SK-N-SH (cell line): Measurements from ENCODE around the gene KIAA0513. TPM values are rescaled to one million over a fixed set of nuclear protein-coding genes. Genes with fewer than 3 reads are reported as not detected.

Experiments used
- CTCF ChIA-PET: fragments of 300-600, 350-600 bp; formaldehyde crosslinking; extraction: SDS; loops from one replicate; lab custom pipeline; 2021; lab: Yijun Ruan, JAX
- POLR2A ChIA-PET: fragments of 350-600 bp; sonication (Branson Sonifier 250); formaldehyde crosslinking; extraction: SDS; loops from one replicate; lab custom pipeline; 2020; ENCODE audit warnings: antibody characterized with exemption, inconsistent platforms; lab: Yijun Ruan, JAX
- DNase-seq: peaks from one replicate; pipeline ENCODE4 v3.0.0; 2012
- H2AFZ ChIP-seq: fragments of 200-600 bp; sonication (generic); 2 replicates; pipeline ENCODE4 v1.8.1; 2016; ENCODE audit warnings: antibody characterized with exemption, mild to moderate bottlenecking, low read depth
- H3F3A ChIP-seq: fragments of 200-600 bp; sonication (generic); replicated peaks from 2 replicates; pipeline ENCODE3; 2016; ENCODE audit warnings: antibody characterized with exemption, mild to moderate bottlenecking; ENCODE audit not compliant: insufficient read depth
- H3K27ac ChIP-seq, 2 experiments: fragments of 200-500 bp in 1 of 2; fragments of 200-600 bp in 1 of 2; sonication (Bioruptor generic) in 1 of 2; sonication (generic), shearing (Covaris generic) in 1 of 2; 2 replicates each; pipeline versions ENCODE4 v1.5.1 to v1.6.1; 2014 to 2016; ENCODE audit warnings: low read depth in 2 of 2, inconsistent platforms in 1 of 2, low read length in 1 of 2, mild to moderate bottlenecking in 1 of 2, mixed read lengths in 1 of 2
- H3K27me3 ChIP-seq: fragments of 200-600 bp; sonication (generic), shearing (Covaris generic); 2 replicates; pipeline ENCODE4 v1.6.1; 2016; ENCODE audit warnings: mixed run types; ENCODE audit not compliant: insufficient read depth
- H3K36me3 ChIP-seq, 2 experiments: fragments of 200-500 bp in 1 of 2; fragments of 200-600 bp in 1 of 2; sonication (Bioruptor generic) in 1 of 2; sonication (generic) in 1 of 2; replicated peaks in 1 of 2; 2 replicates each; pipeline versions ENCODE3 to v1.5.1; 2014 to 2016; ENCODE audit warnings: low read length in 1 of 2, mild to moderate bottlenecking in 1 of 2; ENCODE audit not compliant: insufficient read depth in 2 of 2, control insufficient read depth in 1 of 2
- H3K4me1 ChIP-seq, 2 experiments: fragments of 200-500 bp in 1 of 2; fragments of 200-600 bp in 1 of 2; sonication (Bioruptor generic) in 1 of 2; sonication (generic), shearing (Covaris generic) in 1 of 2; 2 replicates each; pipeline versions ENCODE4 v1.5.1 to v1.6.1; 2014 to 2016; ENCODE audit warnings: low read depth in 1 of 2, low read length in 1 of 2, mixed run types in 1 of 2; ENCODE audit not compliant: insufficient read depth in 2 of 2, control insufficient read depth in 1 of 2
- H3K4me2 ChIP-seq: fragments of 200-600 bp; sonication (generic), shearing (Covaris generic); 2 replicates; pipeline ENCODE4 v1.6.1; 2017; ENCODE audit warnings: mixed run types
- H3K4me3 ChIP-seq, 2 experiments: fragments of 200-500 bp in 1 of 2; fragments of 200-600 bp in 1 of 2; sonication (Bioruptor generic) in 1 of 2; sonication (generic), shearing (Covaris generic) in 1 of 2; 2 replicates each; pipeline versions ENCODE4 v1.5.1 to v1.8.1; 2014 to 2016; ENCODE audit warnings: low read depth in 2 of 2, inconsistent platforms in 1 of 2, low read length in 1 of 2, mild to moderate bottlenecking in 1 of 2, mixed read lengths in 1 of 2, moderate library complexity in 1 of 2
- H3K79me2 ChIP-seq: fragments of 200-600 bp; sonication (generic); 2 replicates; pipeline ENCODE4 v1.8.1; 2017; ENCODE audit warnings: mild to moderate bottlenecking; ENCODE audit not compliant: insufficient read depth
- H3K9ac ChIP-seq: fragments of 200-600 bp; sonication (generic); 2 replicates; pipeline ENCODE4 v1.6.1; 2017; ENCODE audit warnings: mixed run types
- H3K9me2 ChIP-seq: fragments of 200-600 bp; sonication (generic); 2 replicates; pipeline ENCODE4 v1.6.1; 2017; ENCODE audit warnings: mixed run types
- H3K9me3 ChIP-seq: fragments of 200-600 bp; sonication (generic); 2 replicates; pipeline ENCODE4 v1.6.1; 2017; ENCODE audit warnings: mixed run types, mild to moderate bottlenecking, moderate library complexity
- H4K20me1 ChIP-seq: fragments of 200-600 bp; sonication (generic); 2 replicates; pipeline ENCODE4 v1.6.1; 2017; ENCODE audit warnings: mild to moderate bottlenecking, mixed run types; ENCODE audit not compliant: insufficient read depth
- CTCF ChIP-seq: fragments of 200-600 bp; sonication (generic); IDR thresholded peaks from 2 replicates; pipeline ENCODE4 v1.6.1; 2017; ENCODE audit warnings: antibody characterized with exemption, mild to moderate bottlenecking, moderate library complexity
- ELF1 ChIP-seq: IDR thresholded peaks from 2 replicates; pipeline ENCODE4 v1.4.0; 2012
- EZH2phosphoT487 ChIP-seq: fragments of 200-600 bp; sonication (generic); IDR thresholded peaks from 2 replicates; pipeline ENCODE4 v1.6.1; 2017; ENCODE audit warnings: low read depth, mixed run types, mild to moderate bottlenecking, antibody characterized with exemption, moderate library complexity, borderline replicate concordance
- FOSL2 ChIP-seq: IDR thresholded peaks from 2 replicates; pipeline ENCODE4 v1.4.0; 2012; ENCODE audit warnings: low read depth, mild to moderate bottlenecking, moderate library complexity, borderline replicate concordance
- FOXJ3 ChIP-seq: sonication (generic); formaldehyde crosslinking; IDR thresholded peaks from 2 replicates; pipeline ENCODE4 v1.5.1; 2020; ENCODE audit warnings: mild to moderate bottlenecking, missing genetic modification reagents
- GABPA ChIP-seq: IDR thresholded peaks from 2 replicates; pipeline ENCODE4 v1.4.0; 2012; ENCODE audit warnings: low read depth, mild to moderate bottlenecking
- MEF2A ChIP-seq: IDR thresholded peaks from 2 replicates; pipeline ENCODE4 v1.4.0; 2012; ENCODE audit warnings: low read depth, borderline replicate concordance
- MXI1 ChIP-seq: IDR thresholded peaks from 2 replicates; pipeline ENCODE4 v1.6.1; 2012; ENCODE audit warnings: mild to moderate bottlenecking, low read depth, low read length, improper control_type of control experiment
- NRF1 ChIP-seq: IDR thresholded peaks from 2 replicates; pipeline ENCODE4 v1.6.1; 2012; ENCODE audit warnings: low read depth, mild to moderate bottlenecking, low read length
- RAD21 ChIP-seq: IDR thresholded peaks from 2 replicates; pipeline ENCODE4 v1.6.1; 2012; ENCODE audit warnings: mild to moderate bottlenecking, low read length
- RCOR1 ChIP-seq: fragments of 150-350 bp; IDR thresholded peaks from 2 replicates; pipeline ENCODE4 v1.6.1; 2017; ENCODE audit warnings: antibody characterized with exemption, low read length
- RFX5 ChIP-seq: IDR thresholded peaks from 2 replicates; pipeline ENCODE4 v1.6.1; 2012; ENCODE audit warnings: mild to moderate bottlenecking, improper control_type of control experiment, low read length
- TAF1 ChIP-seq: IDR thresholded peaks from 2 replicates; pipeline ENCODE4 v1.6.1; 2012; ENCODE audit warnings: low read depth, mild to moderate bottlenecking, low read length, moderate library complexity, borderline replicate concordance
- TEAD4 ChIP-seq: IDR thresholded peaks from 2 replicates; pipeline ENCODE4 v1.4.0; 2012; ENCODE audit warnings: mild to moderate bottlenecking, borderline replicate concordance; ENCODE audit not compliant: insufficient read depth
- ZBTB33 ChIP-seq: IDR thresholded peaks from 2 replicates; pipeline ENCODE4 v1.4.0; 2012; ENCODE audit warnings: low read depth, borderline replicate concordance
- WGBS: methylation state at CpG from one replicate; pipeline ENCODE4 v1.1.6; 2017; ENCODE audit warnings: low lambda C conversion rate; 5-methylcytosine and 5-hydroxymethylcytosine counted together
- polyA plus RNA-seq, 3 experiments: library from polyadenylated mRNA; depleted of rRNA; stranded (reverse); fragments of >200 nt; gene quantifications; 2 replicates each; pipeline ENCODE4 v1.2.3, GENCODE V29; 2012
- TF ChIP-seq, protein P1 (sequence below): IDR thresholded peaks from 2 replicates; pipeline ENCODE4 v1.6.1; 2012; ENCODE audit warnings: mild to moderate bottlenecking, low read depth, low read length, moderate library complexity

KIAA0513 gene
- polyA plus RNA-seq, 1 of the 3 experiments (the other 2 are of a cell fraction), result 6.5 TPM

GRCh38 chr16:85132456-85133289 is 105.1 kb downstream of the KIAA0513 start:
- TF ChIP-seq TEAD4 (no peak), RFX5 (no peak), EZH2phosphoT487 (no peak), FOSL2 (no peak), FOXJ3 (CRISPR knock-in tag) (no peak), RCOR1 (no peak), ELF1 (no peak), NRF1 (no peak)
- no peak overlapping the region for H2AFZ ChIP-seq
- H3K9me2 ChIP-seq, result no peaks in the 10 kb centered on the region
- no peaks in the 10 kb centered on the region for H4K20me1 ChIP-seq
- ChIA-PET POLR2A (no interaction called here), CTCF (interaction anchor here (1.5 kb wide), 1 partner anchor 18 kb away, joined by 10 read pairs; no protein-coding TSS in a partner anchor)
- peaks cover 9 to 12% of the 10 kb centered on the region in 2 experiments for H3K4me1 ChIP-seq
- H3F3A ChIP-seq, result peaks cover 2% of the 10 kb centered on the region
- no peak overlapping the region for H3K4me3 ChIP-seq
- H3K4me2 ChIP-seq, result no peak overlapping the region
- no peaks in the 10 kb centered on the region for H3K9me3 ChIP-seq
- no peaks in the 10 kb centered on the region for H3K36me3 ChIP-seq
- WGBS, result 89% methylated on average over 17 of the region's 20 CpGs
- H3K79me2 ChIP-seq, result no peaks in the 10 kb centered on the region
- no peak overlapping the region for H3K27ac ChIP-seq
- DNase-seq, result no peak
- no peaks in the 10 kb centered on the region for H3K27me3 ChIP-seq
- H3K9ac ChIP-seq, result no peak overlapping the region

DNA sequence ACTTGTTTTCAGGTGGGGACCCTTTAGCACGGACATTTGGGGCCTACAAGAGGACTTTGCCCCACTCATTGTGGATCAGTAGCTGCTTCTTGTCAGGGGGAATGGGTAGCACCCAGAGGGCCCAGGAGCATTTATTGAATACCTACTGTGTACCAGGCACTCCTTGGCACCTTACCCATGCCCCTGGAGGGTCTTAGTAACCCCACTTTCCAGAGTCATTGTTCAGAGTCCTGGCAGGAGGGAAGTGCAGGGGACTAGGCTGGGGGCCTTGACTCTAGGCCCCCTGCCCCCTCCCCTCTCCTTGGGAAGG is 105.7 kb downstream of the KIAA0513 start:
- Histone ChIP-seq H3F3A (peaks cover 2% of the 10 kb centered on the region), H4K20me1 (no peaks in the 10 kb centered on the region), H3K27me3 (no peaks in the 10 kb centered on the region), H3K9ac (no peak overlapping the region), H3K4me3 (no peak overlapping the region), H3K9me2 (no peaks in the 10 kb centered on the region), H2AFZ (no peak overlapping the region), H3K4me1 (peaks cover 9 to 17% of the 10 kb centered on the region in 2 experiments), H3K36me3 (no peaks in the 10 kb centered on the region), H3K9me3 (no peaks in the 10 kb centered on the region), H3K4me2 (no peak overlapping the region), H3K79me2 (no peaks in the 10 kb centered on the region), H3K27ac (no peak overlapping the region)
- POLR2A ChIA-PET, result no interaction called here
- CTCF ChIA-PET, result no interaction called here
- DNase-seq, result no peak
- WGBS, result 100% methylated on average over 1 of the region's 1 CpG
- TF ChIP-seq NRF1, result no peak
- no peak for TF ChIP-seq MEF2A
- no peak for TF ChIP-seq MXI1
- TF ChIP-seq ZBTB33, result no peak
- TF ChIP-seq TAF1, result no peak
- TF ChIP-seq RCOR1, result no peak
- TF ChIP-seq, protein P1, sequence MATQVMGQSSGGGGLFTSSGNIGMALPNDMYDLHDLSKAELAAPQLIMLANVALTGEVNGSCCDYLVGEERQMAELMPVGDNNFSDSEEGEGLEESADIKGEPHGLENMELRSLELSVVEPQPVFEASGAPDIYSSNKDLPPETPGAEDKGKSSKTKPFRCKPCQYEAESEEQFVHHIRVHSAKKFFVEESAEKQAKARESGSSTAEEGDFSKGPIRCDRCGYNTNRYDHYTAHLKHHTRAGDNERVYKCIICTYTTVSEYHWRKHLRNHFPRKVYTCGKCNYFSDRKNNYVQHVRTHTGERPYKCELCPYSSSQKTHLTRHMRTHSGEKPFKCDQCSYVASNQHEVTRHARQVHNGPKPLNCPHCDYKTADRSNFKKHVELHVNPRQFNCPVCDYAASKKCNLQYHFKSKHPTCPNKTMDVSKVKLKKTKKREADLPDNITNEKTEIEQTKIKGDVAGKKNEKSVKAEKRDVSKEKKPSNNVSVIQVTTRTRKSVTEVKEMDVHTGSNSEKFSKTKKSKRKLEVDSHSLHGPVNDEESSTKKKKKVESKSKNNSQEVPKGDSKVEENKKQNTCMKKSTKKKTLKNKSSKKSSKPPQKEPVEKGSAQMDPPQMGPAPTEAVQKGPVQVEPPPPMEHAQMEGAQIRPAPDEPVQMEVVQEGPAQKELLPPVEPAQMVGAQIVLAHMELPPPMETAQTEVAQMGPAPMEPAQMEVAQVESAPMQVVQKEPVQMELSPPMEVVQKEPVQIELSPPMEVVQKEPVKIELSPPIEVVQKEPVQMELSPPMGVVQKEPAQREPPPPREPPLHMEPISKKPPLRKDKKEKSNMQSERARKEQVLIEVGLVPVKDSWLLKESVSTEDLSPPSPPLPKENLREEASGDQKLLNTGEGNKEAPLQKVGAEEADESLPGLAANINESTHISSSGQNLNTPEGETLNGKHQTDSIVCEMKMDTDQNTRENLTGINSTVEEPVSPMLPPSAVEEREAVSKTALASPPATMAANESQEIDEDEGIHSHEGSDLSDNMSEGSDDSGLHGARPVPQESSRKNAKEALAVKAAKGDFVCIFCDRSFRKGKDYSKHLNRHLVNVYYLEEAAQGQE, result no peak
- no peak for TF ChIP-seq RFX5
- TF ChIP-seq GABPA, result no peak
- no peak for TF ChIP-seq CTCF
- no peak for TF ChIP-seq RAD21
